Measurements from ENCODE around the gene RPL13A.
A peak's percentile ranks its signal among the peaks of the same experiment; 100 is the strongest.
"Not testable (repeated sequence)": the region's sequence is repeated elsewhere in the genome, so short reads cannot be mapped to it uniquely, and the experiment has no call there.

Gene RPL13A

DNA sequence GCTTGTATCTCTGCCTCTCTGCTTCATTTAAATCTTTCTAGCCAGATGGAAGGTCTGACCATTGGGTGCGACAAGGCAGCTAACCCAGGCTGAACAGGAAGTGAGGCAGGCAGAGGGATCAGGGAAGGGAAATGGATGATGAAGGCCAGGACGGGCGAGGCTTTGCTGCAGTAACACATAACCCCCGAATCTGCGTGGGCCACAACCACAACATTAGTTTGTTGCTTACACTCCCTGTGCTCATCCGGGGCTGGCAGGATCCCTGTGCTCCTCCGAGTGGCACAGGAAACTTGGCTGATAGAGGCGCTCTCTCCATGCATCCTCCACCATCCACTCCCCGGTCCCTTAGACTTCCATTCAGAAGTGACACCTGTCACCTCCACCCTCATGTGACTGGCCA, 14.5 kb upstream of the RPL13A start:
- Histone ChIP-seq H3K27ac (no peak overlapping the region), H3K4me1 (peaks cover 0 to 22% (median 12%) of the 10 kb centered on the region in 4 donors), H3K27me3 (no peaks in the 10 kb centered on the region), H3K36me3 (peaks cover 0 to 18% (median 3%) of the 10 kb centered on the region in 3 donors), H3K9me3 (no peaks in the 10 kb centered on the region), H3K4me3 (no peak overlapping the region)
- intact Hi-C loops (cut with DNase I; ENCODE audit: low total_unique reads), result no loop called here
- TF ChIP-seq, protein P1, sequence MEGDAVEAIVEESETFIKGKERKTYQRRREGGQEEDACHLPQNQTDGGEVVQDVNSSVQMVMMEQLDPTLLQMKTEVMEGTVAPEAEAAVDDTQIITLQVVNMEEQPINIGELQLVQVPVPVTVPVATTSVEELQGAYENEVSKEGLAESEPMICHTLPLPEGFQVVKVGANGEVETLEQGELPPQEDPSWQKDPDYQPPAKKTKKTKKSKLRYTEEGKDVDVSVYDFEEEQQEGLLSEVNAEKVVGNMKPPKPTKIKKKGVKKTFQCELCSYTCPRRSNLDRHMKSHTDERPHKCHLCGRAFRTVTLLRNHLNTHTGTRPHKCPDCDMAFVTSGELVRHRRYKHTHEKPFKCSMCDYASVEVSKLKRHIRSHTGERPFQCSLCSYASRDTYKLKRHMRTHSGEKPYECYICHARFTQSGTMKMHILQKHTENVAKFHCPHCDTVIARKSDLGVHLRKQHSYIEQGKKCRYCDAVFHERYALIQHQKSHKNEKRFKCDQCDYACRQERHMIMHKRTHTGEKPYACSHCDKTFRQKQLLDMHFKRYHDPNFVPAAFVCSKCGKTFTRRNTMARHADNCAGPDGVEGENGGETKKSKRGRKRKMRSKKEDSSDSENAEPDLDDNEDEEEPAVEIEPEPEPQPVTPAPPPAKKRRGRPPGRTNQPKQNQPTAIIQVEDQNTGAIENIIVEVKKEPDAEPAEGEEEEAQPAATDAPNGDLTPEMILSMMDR (IDR thresholded peaks at IDR 0.05), result no peak
- no peak for DNase-seq

- Histone ChIP-seq H3K4me3 (peak overlapping the region; percentile 61 to 73), H3K4me1 (peaks cover 0 to 25% (median 12%) of the 10 kb centered on the region in 4 donors), H3K27ac (peak overlapping the region; percentile 69 to 80), H3K36me3 (peaks cover 0 to 13% (median 3%) of the 10 kb centered on the region in 3 donors)
- DNase-seq; intact Hi-C loops (cut with DNase I; ENCODE audit: low total_unique reads); H3K27me3 ChIP-seq; H3K9me3 ChIP-seq: not testable (repeated sequence)
Observed at GRCh38 chr19:49473501-49473867, 13.9 kb upstream of the RPL13A start.

- H3K4me3 ChIP-seq, result peak within 1 kb of the TSS; percentile 61 to 73
- H3K27me3 ChIP-seq, result no peaks in the 10 kb centered on the region
- peaks cover 0 to 8% (median 3%) of the 10 kb centered on the region in 3 donors for H3K36me3 ChIP-seq
- H3K4me1 ChIP-seq, result peaks cover 0 to 22% (median 12%) of the 10 kb centered on the region in 4 donors
- TF ChIP-seq, protein P1 (IDR thresholded peaks at IDR 0.05), result peak; percentile 97 to 99
- no peaks in the 10 kb centered on the region for H3K9me3 ChIP-seq
- DNase-seq, result peak; percentile 74 to 90
- intact Hi-C loops (cut with DNase I; ENCODE audit: low total_unique reads), result loop anchor here (2.0 kb wide), 1 partner anchor 73 kb away; no protein-coding TSS in a partner anchor
- peak within 1 kb of the TSS; percentile 69 to 80 for H3K27ac ChIP-seq
Observed at GRCh38 chr19:49473868-49474541, 13.4 kb upstream of the RPL13A start, which contains the start of gene FLT3LG. TSS of gene FLT3LG (plus strand) at chr19:49474215. CDS start at chr19:49474640, 425 bp downstream.

DNA sequence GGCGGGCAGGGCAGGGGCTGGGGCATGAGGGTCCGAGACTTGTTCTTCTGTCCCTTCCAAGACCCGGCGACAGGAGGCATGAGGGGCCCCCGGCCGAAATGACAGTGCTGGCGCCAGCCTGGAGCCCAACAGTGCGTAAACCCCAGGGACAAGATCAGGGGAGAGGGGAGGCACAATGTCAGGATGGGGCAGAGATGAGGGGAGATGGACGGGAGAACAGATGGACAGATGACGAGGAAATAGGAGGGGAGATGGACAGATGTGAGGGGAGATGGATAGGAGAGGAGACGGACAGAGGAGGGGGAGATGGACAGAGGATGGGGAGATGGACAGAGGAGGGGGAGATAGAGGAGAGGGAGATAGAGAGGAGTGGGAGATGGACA, 12.9 kb upstream of the RPL13A start:
- Histone ChIP-seq H3K27ac (peak overlapping the region; percentile 69 to 80), H3K4me3 (peak overlapping the region; percentile 61 to 73), H3K9me3 (no peaks in the 10 kb centered on the region), H3K36me3 (peaks cover 0 to 6% (median 3%) of the 10 kb centered on the region in 3 donors), H3K27me3 (no peaks in the 10 kb centered on the region), H3K4me1 (peaks cover 0 to 20% (median 12%) of the 10 kb centered on the region in 4 donors)
- TF ChIP-seq, protein P1 (IDR thresholded peaks at IDR 0.05), result no peak
- intact Hi-C loops (cut with DNase I; ENCODE audit: low total_unique reads), result loop anchor here (2.0 kb wide), 1 partner anchor 72 kb away; no protein-coding TSS in a partner anchor
- no peak for DNase-seq

DNA sequence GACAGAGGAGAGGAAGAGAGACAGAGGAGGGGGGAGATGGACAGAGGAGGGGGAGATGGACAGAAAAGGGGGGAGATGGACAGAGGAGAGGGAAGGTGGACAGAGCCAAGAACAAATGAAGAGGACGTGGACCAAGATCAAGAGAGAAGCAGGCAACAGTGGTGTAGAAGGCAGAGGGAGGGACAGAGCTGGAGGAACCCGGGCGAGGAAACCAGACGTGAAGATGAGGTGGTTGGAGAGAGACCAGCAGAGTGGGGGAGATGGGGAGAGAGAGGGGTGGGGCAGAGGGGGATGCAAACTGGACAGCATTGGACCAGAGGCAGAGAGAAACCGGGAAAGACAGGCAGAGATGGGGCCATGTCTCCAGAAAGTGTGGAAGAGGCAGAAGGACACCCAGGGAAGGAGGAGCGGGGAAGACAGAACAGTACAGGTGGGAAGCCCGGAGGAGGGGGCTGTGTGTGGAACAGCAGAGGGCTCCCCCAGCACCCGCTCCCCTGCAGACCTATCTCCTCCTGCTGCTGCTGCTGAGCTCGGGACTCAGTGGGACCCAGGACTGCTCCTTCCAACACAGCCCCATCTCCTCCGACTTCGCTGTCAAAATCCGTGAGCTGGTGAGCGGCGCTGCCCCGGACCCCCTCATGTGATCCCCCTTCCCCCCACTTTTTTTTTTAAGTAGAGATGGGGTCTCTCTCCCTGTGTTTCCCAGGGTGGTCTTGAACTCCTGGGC, 12.1 kb upstream of the RPL13A start:
- intact Hi-C loops (cut with DNase I; ENCODE audit: low total_unique reads), result loop anchor here (2.0 kb wide), 1 partner anchor 71 kb away; no protein-coding TSS in a partner anchor
- TF ChIP-seq, protein P1 (IDR thresholded peaks at IDR 0.05), result no peak
- DNase-seq, result no peak
- peaks cover 0 to 5% (median under 1%) of the 10 kb centered on the region in 3 donors for H3K36me3 ChIP-seq
- peak overlapping the region in 1 of 2 donors; percentile 61 for H3K4me3 ChIP-seq
- no peaks in the 10 kb centered on the region for H3K27me3 ChIP-seq
- H3K4me1 ChIP-seq, result peaks cover 0 to 20% (median 12%) of the 10 kb centered on the region in 4 donors
- no peaks in the 10 kb centered on the region for H3K9me3 ChIP-seq
- peak overlapping the region; percentile 69 to 80 for H3K27ac ChIP-seq
